Cardiac septum (tissue), 1 donor: ENCODE results near the gene ADAP1. TPM values are rescaled to one million over a fixed set of nuclear protein-coding genes. Genes with fewer than 3 reads are reported as not detected.
"Not testable (repeated sequence)": the region's sequence is repeated elsewhere in the genome, so short reads cannot be mapped to it uniquely, and the experiment has no call there.

Experiments used
- DNase-seq: peaks from one replicate; pipeline ENCODE4 v3.0.0-alpha.2; 2020; ENCODE audit warnings: low spot score
- intact Hi-C: fragments of 100-400 bp; cut with DNase I; formaldehyde crosslinking; loops from one replicate; pipeline ENCODE4 v1.14.0; 2022
- long read RNA-seq: library from polyadenylated mRNA; unstranded; transcript quantifications from one replicate; pipeline ENCODE4 v2.0.0, GENCODE V29; 2021
- total RNA-seq: library from RNA; stranded (reverse); fragmentation: NEBNext Ultra II Directional; extraction: Animal tissue kit (Norgen Biotek cat#: 25700); gene quantifications from one replicate; pipeline ENCODE4 v1.2.1, GENCODE V29; 2021
- donor health status: DM: no; HTN: no; CAD: no.

ADAP1 gene
- 12.5 TPM for total RNA-seq
- long read RNA-seq, transcript ADAP1-201 (11 exons, 2,363 nt): major isoform, 13 of 21 reads
- long read RNA-seq, partial matches to known transcripts: 2 of 21 reads
- long read RNA-seq, other reads (novel, unspliced or antisense): 6 of 21 reads

GRCh38 chr7:954330-955238 is at the start of gene ADAP1:
ADAP1 (minus strand) TSS chr7:954680; CDS start chr7:954477, 203 bp downstream.
- no peak for DNase-seq
- intact Hi-C loops: loop anchor here (5.0 kb wide), 1 partner anchor 47 kb away; no protein-coding TSS in a partner anchor

- intact Hi-C loops, DNase-seq: not testable (repeated sequence)
Observed at GRCh38 chr7:1002445-1002844, 48.0 kb upstream of the ADAP1 start.

- intact Hi-C loops: not testable (repeated sequence)
Observed at GRCh38 chr7:1002026-1002425, 47.5 kb upstream of the ADAP1 start.

GRCh38 chr7:1001069-1001770 is 46.7 kb upstream of the ADAP1 start:
- intact Hi-C loops, DNase-seq: not testable (repeated sequence)

More at GRCh38 chr7:1002026-1002425, 47.5 kb upstream of the ADAP1 start:
- DNase-seq: not testable (repeated sequence)

- intact Hi-C loops: no loop called here
Observed at GRCh38 chr7:999941-1000935, 45.8 kb upstream of the ADAP1 start.

GRCh38 chr7:999149-999879 is 44.8 kb upstream of the ADAP1 start:
- intact Hi-C loops: no loop called here
- no peak for DNase-seq

More at GRCh38 chr7:999941-1000935, 45.8 kb upstream of the ADAP1 start:
- no peak for DNase-seq

- intact Hi-C loops: no loop called here
- DNase-seq: no peak
Observed at GRCh38 chr7:997404-998395, 43.2 kb upstream of the ADAP1 start.

- intact Hi-C loops: no loop called here
- DNase-seq: no peak
Observed at GRCh38 chr7:996079-996872, 41.8 kb upstream of the ADAP1 start.

- intact Hi-C loops: no loop called here
- no peak for DNase-seq
Observed at GRCh38 chr7:995571-995970, 41.1 kb upstream of the ADAP1 start.

GRCh38 chr7:994592-995308 is 40.3 kb upstream of the ADAP1 start:
- intact Hi-C loops: loop anchor here (5.0 kb wide), 1 partner anchor 183 kb away; no protein-coding TSS in a partner anchor
- no peak for DNase-seq

- intact Hi-C loops: loop anchor here (1.0 to 5.0 kb wide), 2 partner anchors 72 to 184 kb away; no protein-coding TSS in a partner anchor
- peak; percentile 98 for DNase-seq
Observed at GRCh38 chr7:992709-993607, 38.5 kb upstream of the ADAP1 start.

GRCh38 chr7:991729-992656 is 37.5 kb upstream of the ADAP1 start:
- DNase-seq: no peak
- intact Hi-C loops: loop anchor here (5.0 kb wide), 1 partner anchor 185 kb away; no protein-coding TSS in a partner anchor

GRCh38 chr7:990933-991728 is 36.7 kb upstream of the ADAP1 start:
- DNase-seq: no peak
- intact Hi-C loops: loop anchor here (5.0 kb wide), 1 partner anchor 186 kb away; no protein-coding TSS in a partner anchor
